DMS53 (cell line): ENCODE measurements around the gene ALDH1L2.
"Not testable (repeated sequence)": the region's sequence is repeated elsewhere in the genome, so short reads cannot be mapped to it uniquely, and the experiment has no call there.

Source experiments
- DNase-seq: peaks from one replicate; lab custom pipeline; 2025; lab: John Stamatoyannopoulos, UW

ALDH1L2 gene

DNA sequence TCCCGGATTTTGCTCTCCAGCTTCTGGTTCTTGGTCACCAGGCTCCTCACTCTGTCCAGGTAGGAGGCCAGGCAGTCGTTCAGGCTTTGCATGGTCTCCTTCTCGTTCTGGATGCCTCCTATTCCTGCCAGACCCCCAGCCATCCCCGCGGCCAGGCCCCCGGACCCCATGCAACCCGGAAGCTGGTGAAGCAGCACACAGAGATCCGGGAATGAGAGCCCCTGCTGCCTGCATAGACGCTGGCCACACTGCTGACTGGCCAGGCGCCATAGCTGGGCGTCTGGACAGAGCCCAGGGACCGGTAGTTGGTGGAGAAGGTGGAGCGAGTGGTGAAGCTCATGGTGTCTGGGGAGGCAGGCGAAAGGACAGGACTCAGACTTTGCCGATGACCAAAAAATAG, 106.6 kb downstream of the ALDH1L2 start:
- DNase-seq = not testable (repeated sequence)

GRCh38 chr12:104976703-104977102, 107.6 kb downstream of the ALDH1L2 start:
- DNase-seq = no peak

DNA sequence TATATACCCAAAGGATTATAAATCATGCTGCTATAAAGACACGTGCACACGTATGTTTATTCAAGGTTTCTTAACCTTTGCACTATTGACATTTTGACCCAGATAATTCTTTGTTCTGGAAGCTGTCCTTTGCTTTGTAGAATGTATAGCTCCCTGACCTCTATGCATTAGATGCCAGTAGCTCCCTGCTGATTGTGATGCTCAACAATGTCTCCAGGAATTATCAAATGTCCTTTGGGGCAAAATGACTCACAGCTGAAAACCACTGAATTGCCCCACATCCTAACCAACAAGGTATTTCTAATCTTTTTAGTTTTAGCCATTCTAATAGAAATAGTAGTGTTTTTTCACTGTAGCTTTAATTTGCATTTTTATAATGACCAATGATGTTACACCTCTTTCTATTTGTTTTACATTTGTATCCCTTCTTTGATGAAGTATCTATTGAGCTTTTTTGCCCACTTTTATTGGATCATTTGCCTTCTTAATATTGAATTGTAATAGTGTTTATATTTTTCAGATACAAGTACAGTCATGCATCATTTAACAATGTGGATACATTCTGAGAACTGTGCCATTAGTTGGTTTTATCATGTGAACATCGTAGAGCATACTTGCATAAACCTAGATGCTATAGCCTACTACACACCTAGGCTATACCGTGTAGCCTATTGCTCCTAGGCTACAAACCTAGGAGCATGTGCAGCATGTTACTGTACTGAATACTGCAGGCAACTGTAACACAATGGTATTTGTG, 108.5 kb downstream of the ALDH1L2 start:
- DNase-seq = no peak

DNA sequence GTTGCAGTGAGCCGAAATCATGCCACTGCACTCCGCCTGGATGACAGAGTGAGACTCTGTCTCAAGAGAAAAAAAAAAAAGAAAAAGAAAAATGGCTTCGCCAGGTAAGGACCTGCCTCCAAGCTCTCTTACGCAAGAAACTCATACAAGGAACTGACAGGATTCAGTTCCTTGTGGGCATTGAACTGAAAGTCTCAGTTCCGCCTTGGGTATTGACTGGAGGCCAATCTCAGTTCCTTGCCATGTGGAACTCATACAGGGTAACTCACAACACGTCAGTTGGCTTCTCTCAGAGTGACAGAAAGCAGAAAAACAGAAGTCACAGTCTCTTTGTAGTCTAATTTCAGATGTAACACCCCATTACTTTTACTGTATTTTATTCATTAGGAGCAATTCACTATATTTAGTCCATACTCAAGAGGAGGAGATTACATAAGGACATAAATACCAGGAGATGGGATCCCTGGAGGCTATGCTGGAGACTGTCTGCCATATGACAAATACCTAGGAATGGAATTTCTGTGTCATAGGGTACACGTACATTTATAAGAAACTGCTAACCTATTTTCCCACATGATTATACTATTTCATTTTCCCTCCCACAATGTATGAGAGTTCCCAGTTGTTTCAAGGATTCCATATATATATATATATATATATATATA, 109.5 kb downstream of the ALDH1L2 start:
- DNase-seq = no peak

DNA sequence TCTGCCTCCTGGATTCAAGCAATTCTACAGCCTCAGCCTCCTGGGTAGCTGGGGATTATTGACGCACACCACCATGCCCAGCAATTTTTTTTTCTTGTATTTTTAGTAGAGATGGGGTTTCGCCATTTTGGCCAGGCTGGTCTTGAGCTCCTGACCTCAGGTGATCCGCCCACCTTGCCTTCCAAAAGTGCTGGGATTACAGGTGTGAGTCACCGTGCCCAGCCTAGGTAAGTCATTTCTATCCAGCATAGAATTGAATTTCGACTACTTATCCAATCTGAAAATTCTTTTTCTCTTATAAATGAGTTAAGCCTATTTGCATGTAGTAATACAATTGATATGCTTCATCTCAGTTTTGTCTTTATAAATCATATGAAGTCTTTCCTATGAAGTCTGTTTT, 111.0 kb downstream of the ALDH1L2 start:
- no peak for DNase-seq

- DNase-seq = no peak
Measured at GRCh38 chr12:104971306-104971705, 113.0 kb downstream of the ALDH1L2 start.
